Tibial artery (tissue), 4 donors: Measurements from ENCODE around the gene VTI1A.

Source experiments
- DNase-seq, 2 donors: peaks; one replicate each; pipeline ENCODE4 v3.0.0-alpha.2; 2019
- H3K27ac ChIP-seq, 2 donors: fragments of 200-600 bp; sonication (generic) in 1 of 2; 1 replicate in 1 of 2; 2 replicates in 1 of 2; pipeline ENCODE4 v1.5.1; 2018 to 2019; ENCODE audit warnings: mild to moderate bottlenecking in 1 of 2
- H3K27me3 ChIP-seq, 2 donors: fragments of 200-600 bp; sonication (generic) in 1 of 2; one replicate each; pipeline versions ENCODE4 v1.5.1 to v1.6.0; 2016 to 2019
- H3K36me3 ChIP-seq, 3 donors: fragments of 200-600 bp; sonication (generic) in 2 of 3; one replicate each; pipeline ENCODE4 v1.5.1; 2016 to 2019; ENCODE audit warnings: mild to moderate bottlenecking in 2 of 3
- H3K4me1 ChIP-seq, 4 donors: fragments of 200-600 bp; sonication (generic) in 2 of 4; 1 replicate in 3 of 4; 2 replicates in 1 of 4; pipeline ENCODE4 v1.5.1; 2016 to 2019
- H3K4me3 ChIP-seq, 2 donors: fragments of 200-600 bp; sonication (generic) in 1 of 2; 1 replicate in 1 of 2; 2 replicates in 1 of 2; pipeline ENCODE4 v1.5.1; 2018 to 2019; ENCODE audit warnings: mild to moderate bottlenecking in 2 of 2
- H3K9me3 ChIP-seq, 3 donors: fragments of 200-600 bp; sonication (generic) in 1 of 3; one replicate each; pipeline ENCODE4 v1.5.1; 2016 to 2019
- intact Hi-C: fragments of 100-400 bp; cut with DNase I; formaldehyde crosslinking; loops from one replicate; pipeline ENCODE4 v1.15.0; 2023; ENCODE audit warnings: low total_unique reads
- TF ChIP-seq, protein P1 (sequence below), 2 experiments: fragments of 200-600 bp in 1 of 2; fragments of 450-650 bp in 1 of 2; IDR thresholded peaks; one replicate each; pipeline ENCODE4 v1.5.1; 2017 to 2019; ENCODE audit warnings: antibody characterized with exemption in 2 of 2, mild to moderate bottlenecking in 1 of 2, moderate library complexity in 1 of 2

Gene VTI1A

DNA sequence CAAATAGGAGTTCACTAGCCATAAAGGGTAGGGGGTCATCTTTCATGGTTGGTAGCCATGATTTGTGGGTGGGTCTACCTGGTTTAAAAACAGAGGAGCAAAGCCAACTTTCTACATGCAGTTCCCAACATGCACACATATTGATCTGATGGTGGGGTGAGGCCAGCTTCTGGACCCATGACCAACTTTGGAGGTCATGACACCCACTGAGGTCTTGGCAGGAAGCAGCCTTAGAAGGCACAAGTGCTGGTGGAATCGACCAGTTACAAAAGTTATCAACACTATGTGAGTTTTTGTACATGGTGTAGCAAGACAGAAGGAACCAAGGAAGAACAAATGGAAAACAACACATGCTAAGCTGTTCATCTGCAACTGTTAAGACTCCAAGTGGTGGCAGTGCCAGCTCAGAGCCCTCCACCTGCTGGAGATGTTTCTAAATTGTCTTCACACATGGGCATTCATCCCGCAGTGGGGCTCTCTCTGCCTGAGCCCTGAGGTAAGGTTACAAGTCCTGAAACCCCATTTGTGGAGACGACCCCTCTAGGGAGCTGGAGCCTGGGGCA lies 401.9 kb downstream of the VTI1A start:
- Histone ChIP-seq H3K9me3 (peaks cover 0 to 21% (median 18%) of the 10 kb centered on the region in 3 donors), H3K4me3 (no peak overlapping the region), H3K36me3 (peaks cover 0 to 10% (median 0%) of the 10 kb centered on the region in 3 donors), H3K27me3 (no peaks in the 10 kb centered on the region), H3K27ac (no peak overlapping the region), H3K4me1 (no peaks in the 10 kb centered on the region)
- TF ChIP-seq, protein P1, sequence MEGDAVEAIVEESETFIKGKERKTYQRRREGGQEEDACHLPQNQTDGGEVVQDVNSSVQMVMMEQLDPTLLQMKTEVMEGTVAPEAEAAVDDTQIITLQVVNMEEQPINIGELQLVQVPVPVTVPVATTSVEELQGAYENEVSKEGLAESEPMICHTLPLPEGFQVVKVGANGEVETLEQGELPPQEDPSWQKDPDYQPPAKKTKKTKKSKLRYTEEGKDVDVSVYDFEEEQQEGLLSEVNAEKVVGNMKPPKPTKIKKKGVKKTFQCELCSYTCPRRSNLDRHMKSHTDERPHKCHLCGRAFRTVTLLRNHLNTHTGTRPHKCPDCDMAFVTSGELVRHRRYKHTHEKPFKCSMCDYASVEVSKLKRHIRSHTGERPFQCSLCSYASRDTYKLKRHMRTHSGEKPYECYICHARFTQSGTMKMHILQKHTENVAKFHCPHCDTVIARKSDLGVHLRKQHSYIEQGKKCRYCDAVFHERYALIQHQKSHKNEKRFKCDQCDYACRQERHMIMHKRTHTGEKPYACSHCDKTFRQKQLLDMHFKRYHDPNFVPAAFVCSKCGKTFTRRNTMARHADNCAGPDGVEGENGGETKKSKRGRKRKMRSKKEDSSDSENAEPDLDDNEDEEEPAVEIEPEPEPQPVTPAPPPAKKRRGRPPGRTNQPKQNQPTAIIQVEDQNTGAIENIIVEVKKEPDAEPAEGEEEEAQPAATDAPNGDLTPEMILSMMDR (IDR thresholded peaks at IDR 0.05): no peak
- intact Hi-C loops: no loop called here
- DNase-seq: no peak

DNA sequence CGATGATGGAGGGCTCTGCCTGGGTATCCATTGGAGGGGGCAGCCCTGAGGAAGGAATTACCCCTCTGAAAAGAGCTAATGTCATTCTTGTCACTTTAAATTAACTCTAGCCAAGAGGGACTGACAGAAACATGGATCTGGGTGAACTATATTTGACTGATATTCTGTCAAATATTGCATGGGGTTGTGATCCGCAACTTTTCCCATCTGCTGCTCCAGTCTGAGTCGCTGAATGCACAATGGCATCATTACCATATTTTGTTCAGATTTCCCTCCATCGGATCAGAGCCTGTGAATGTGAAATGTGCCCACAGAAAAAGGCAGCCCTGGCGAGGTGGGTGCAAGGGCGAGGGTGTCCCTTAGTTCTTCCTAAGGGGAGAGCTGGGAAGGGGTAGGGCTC lies 402.5 kb downstream of the VTI1A start:
- TF ChIP-seq, protein P1 (IDR thresholded peaks at IDR 0.05): no peak
- peaks cover 0 to 21% (median 18%) of the 10 kb centered on the region in 3 donors for H3K9me3 ChIP-seq
- H3K36me3 ChIP-seq: peaks cover 0 to 10% (median 0%) of the 10 kb centered on the region in 3 donors
- H3K4me3 ChIP-seq: no peak overlapping the region
- no peak overlapping the region for H3K27ac ChIP-seq
- no peaks in the 10 kb centered on the region for H3K4me1 ChIP-seq
- H3K27me3 ChIP-seq: no peaks in the 10 kb centered on the region
- intact Hi-C loops: no loop called here
- no peak for DNase-seq

DNA sequence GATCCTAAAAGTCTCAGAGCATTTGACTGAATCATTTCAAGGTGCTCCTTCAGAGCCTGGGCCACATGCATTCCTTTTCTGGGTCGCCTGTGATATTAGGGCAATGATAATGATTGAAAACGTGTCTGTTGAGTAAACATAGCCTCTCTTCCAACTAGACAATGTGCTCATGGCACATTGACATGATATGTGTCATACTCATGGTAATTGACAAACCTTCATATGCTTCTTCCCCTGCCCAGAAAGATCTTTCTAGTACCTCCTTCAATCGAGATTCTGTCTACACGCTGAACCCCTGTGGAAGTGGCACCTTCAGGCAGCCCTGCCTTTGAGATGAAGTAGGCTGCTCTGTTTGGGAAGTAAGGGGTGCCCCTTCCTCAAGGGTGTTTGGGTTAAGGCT lies 404.2 kb downstream of the VTI1A start:
- no peaks in the 10 kb centered on the region for H3K4me1 ChIP-seq
- intact Hi-C loops: no loop called here
- H3K36me3 ChIP-seq: peaks cover 0 to 10% (median 0%) of the 10 kb centered on the region in 3 donors
- no peak overlapping the region for H3K27ac ChIP-seq
- H3K4me3 ChIP-seq: no peak overlapping the region
- TF ChIP-seq, protein P1 (IDR thresholded peaks at IDR 0.05): no peak
- no peak for DNase-seq
- peaks cover 0 to 18% (median 18%) of the 10 kb centered on the region in 3 donors for H3K9me3 ChIP-seq
- H3K27me3 ChIP-seq: no peaks in the 10 kb centered on the region

DNA sequence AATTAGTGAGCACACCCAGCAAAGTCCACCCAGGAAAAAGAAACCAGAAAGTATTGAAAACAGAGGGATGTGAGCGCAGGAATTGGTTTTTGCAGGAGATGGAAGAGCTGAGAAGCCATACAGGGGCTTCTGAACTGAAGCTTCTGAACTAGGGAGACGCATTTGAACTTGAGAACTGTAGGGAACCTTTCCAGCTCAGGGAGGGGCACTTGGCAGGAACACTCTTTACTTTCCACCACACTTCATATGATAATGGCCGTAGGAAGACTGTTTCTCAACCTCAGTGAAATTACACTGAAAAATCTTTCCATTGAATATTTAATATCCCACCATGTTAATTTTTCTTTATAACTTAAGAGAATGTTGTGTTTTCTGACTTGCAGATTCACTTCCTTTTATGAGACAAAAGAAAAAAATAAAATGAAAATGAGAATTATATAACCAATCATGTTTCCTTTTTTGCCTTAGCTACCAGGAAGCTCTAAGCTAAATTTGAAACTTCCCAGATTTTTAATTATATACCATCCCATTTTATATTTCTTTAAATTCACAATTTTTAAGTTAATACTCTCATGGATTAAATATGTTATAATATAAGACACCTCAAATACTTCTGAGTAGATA lies 404.7 kb downstream of the VTI1A start:
- no peak for DNase-seq
- Histone ChIP-seq H3K27ac (no peak overlapping the region), H3K4me1 (no peaks in the 10 kb centered on the region), H3K9me3 (peaks cover 0 to 17% (median 13%) of the 10 kb centered on the region in 3 donors), H3K36me3 (peaks cover 0 to 10% (median 0%) of the 10 kb centered on the region in 3 donors), H3K4me3 (no peak overlapping the region), H3K27me3 (no peaks in the 10 kb centered on the region)
- intact Hi-C loops: no loop called here
- TF ChIP-seq, protein P1 (IDR thresholded peaks at IDR 0.05): no peak

DNA sequence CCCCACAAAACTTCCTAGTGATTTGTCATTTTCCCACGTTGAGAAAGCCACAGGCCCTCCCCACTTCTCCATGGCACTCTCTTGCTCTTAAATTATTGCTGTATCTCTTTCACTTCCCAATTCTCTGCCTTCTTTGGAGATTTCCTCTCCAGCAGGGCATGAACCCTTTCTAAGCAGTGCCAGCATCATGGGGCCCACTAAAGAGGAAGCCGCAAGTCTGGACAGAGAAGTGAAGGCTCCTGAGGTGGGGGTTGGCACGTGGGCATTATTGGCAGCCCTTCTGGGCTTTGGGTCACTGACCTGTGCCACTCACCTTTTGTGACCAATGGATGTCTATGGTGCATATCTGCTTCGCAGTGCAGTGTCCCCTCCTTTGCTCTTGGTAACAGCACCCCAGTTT lies 405.3 kb downstream of the VTI1A start:
- H3K9me3 ChIP-seq: peaks cover 0 to 11% (median 10%) of the 10 kb centered on the region in 3 donors
- intact Hi-C loops: no loop called here
- H3K36me3 ChIP-seq: peaks cover 0 to 10% (median 0%) of the 10 kb centered on the region in 3 donors
- no peak overlapping the region for H3K4me3 ChIP-seq
- peak; percentile 44 to 73 for DNase-seq
- H3K27ac ChIP-seq: no peak overlapping the region
- TF ChIP-seq, protein P1 (IDR thresholded peaks at IDR 0.05): no peak
- no peaks in the 10 kb centered on the region for H3K4me1 ChIP-seq
- no peaks in the 10 kb centered on the region for H3K27me3 ChIP-seq
